Middle frontal gyrus (tissue), 1 donor: Measurements from ENCODE around the gene CD109.
"Not testable (repeated sequence)": the region's sequence is repeated elsewhere in the genome, so short reads cannot be mapped to it uniquely, and the experiment has no call there.

ENCODE experiments used
- DNase-seq: peaks from one replicate; pipeline ENCODE4 v3.0.0-alpha.2; 2015; ENCODE audit warnings: low spot score; ENCODE audit errors: extremely low spot score

CD109 gene

DNA sequence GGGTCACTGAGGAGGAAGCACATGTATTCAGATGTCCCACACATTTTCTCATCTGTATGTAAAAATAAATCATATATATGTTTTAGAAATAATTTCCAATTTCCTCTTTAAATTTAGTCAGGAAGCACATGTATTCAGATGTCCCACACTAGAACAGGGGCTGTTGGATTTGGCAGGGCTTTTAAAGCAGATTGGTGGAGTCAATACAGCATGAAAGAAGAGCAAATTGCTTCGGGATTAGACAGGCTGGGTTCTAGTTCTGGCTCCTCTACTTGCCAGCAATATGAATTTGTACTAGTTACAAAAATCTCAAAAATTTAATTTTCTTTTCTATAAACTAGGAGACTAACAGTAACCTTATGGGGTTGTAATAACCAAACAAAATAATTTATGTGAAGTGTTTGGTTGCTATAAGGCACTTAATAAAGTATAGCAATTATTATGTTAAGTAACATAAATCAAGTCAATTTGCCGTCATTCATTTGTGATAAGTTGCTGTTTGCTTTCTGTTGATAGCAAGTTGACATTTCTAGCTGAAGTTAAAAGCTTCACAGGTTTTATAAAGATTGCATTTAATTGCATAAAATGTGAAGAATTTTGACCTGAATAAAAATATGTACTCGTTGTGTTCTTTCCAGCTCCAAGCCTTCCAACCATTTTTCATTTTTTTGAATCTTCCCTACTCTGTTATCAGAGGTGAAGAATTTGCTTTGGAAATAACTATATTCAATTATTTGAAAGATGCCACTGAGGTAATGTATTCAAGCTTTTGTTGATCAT is 88.9 kb downstream of the CD109 start:
- DNase-seq: no peak

DNA sequence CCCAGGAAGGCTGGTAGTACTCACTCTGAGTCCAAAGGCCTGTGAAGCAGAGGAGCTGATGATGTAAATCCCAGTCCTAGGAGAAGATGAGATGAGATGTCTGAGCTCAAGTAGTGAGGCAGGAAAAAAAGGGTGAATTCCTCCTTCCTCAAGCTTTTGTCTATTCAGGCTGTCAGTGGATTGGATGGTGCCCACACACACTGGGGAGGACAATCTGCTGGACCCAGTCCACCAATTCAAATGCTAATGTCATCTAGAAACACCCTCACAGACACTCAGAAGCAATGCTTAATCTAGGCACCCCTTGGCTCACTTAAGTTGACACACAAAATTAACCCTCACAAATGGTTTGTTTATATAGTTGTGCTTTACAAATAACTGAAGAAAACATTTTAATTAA is 94.6 kb downstream of the CD109 start:
- no peak for DNase-seq

DNA sequence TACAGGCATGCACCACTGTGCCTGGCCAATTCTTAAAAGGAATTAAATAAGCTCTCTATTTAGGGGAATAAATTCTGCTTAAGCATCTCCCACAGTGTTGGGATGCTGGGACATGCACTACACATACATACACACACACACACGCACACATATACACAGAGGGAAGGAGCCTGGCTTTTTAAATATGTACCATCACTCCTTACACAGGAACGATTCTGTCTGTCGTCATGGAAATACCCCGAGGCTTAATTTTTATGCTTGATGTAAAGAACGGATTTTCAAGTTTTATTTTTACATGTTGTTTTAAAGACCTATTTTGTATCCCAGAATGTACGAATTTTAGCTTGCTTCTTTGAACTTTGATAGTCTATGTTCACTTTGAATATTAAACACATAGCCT is 95.3 kb downstream of the CD109 start:
- no peak for DNase-seq

DNA sequence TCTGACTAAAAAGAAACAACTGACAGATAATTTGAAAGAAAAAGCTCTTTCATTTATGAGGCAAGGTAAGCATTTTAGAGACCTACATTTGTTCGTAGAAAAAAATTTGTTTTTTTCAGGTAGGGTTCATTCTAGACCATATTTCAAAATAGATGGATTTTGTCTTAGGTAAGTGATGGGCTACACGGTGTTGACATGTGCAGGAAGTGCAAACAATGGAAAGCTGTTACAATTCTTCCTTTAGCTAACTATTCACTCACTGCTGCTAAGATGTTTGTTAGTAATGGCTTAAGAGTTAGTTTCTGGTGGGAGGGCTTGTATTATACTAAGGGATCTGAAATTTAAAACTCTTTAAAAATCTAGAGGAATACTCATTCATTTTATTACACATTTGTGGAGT is 96.7 kb downstream of the CD109 start:
- no peak for DNase-seq

- no peak for DNase-seq
Measured at GRCh38 chr6:73796881-73797280, 100.9 kb downstream of the CD109 start.

- DNase-seq: no peak
Measured at GRCh38 chr6:73797861-73798260, 101.9 kb downstream of the CD109 start.

DNA sequence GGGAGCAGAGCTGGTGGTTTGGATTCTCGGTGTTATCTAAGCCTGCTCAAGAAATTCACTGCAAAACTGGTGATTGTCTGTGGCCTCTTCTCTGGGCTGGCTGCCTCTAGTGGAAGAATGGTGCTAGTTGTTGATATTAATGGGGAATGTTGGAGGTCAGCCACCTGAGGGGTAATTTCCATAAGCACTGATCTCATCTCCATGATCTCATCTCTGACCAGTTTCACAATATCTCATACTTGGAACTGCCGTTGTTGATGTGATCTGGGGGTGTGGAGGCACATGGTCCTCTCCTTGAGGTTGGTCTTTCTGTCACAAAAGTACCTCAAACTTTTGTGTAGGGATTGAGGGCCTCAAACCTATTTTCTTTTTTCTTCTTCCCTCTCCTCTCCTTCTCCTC is 102.6 kb downstream of the CD109 start:
- no peak for DNase-seq

DNA sequence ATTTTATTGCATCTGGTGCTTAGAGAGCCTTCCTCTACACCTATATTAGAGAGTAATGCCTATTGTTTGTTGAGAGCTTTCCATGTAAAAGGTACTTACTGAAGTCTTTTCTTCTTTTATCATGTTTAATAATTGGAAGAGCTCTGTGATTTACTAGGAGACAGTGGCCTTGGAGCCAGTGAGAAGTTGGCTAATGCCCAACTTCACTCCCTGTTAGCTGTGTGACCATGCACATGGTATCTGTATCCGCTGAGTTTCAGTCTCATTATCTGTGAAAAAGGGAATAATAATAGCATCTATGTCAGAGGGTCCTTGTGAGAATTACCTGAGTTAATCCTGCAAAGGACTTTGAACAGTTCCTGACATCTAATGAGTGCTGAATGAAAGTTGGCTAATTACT is 105.0 kb downstream of the CD109 start:
- DNase-seq: no peak

GRCh38 chr6:73801652-73802268 is 105.8 kb downstream of the CD109 start:
- DNase-seq: no peak

DNA sequence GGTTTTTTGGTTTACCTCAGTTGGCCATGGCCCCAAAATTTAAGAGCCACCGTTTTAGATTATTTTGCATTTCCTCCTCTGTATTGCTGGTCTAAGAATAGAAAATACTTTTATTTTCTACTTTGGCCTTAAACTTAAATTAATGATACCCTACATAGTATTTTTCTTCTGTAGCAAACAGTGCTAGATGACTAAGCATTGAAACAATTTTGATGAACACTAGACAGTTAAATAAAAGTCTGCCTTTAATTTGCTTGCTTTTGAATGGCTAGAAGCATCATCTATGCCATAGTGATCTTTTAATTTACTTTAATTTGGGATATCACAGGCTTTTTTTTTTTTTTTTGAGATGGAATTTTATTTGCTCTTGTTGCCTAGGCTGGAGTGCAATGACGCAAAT is 106.4 kb downstream of the CD109 start:
- no peak for DNase-seq

DNA sequence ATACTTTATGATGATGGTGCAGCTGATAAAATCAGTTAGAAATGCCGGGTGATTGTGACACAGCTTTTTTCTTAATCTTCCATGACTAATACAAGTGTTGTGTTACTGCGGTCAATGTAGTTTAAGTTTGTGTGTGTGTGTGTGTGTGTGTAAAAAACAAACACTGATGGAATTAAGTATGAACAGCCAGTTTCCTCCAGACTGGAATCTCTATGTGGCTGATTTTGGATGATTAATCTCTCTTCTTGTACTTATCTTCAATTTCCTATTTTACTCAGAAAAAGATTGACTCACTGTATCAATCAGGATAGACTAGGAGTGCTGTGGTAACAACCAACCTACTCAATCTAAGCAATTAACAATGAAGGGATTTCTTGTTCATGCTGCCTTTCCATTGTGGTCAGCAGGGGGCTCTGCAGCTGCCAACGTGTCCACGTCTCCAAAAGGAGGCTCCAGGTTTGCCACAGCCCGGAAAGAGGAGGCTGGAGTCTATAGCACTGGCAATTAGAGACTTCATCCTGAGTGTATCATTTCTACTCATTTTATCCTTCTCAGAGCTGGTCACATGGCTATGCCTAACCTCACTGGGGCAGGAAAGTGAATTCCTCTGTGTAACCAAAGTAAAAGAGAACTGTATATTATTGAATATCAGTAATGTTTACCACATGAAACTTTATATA is 107.7 kb downstream of the CD109 start:
- no peak for DNase-seq

DNA sequence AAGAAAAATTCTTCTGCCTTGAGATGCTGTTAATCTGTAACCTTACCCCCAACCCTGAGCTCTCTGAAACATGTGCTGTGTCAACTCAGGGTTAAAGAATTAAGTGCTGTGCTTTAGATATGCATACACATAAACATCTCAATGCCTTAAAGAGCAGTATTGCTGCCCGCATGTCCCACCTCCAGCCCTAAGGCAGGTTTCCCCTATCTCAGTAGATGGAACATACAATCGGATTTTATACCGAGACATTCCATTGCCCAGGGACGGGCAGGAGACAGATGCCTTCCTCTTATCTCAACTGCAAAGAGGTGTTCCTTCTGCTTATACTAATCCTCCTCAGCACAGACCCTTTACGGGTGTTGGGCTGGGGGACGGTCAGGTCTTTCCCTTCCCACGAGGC is 109.2 kb downstream of the CD109 start:
- not testable (repeated sequence) for DNase-seq

- not testable (repeated sequence) for DNase-seq
Measured at GRCh38 chr6:73805982-73806381, 110.0 kb downstream of the CD109 start.

DNA sequence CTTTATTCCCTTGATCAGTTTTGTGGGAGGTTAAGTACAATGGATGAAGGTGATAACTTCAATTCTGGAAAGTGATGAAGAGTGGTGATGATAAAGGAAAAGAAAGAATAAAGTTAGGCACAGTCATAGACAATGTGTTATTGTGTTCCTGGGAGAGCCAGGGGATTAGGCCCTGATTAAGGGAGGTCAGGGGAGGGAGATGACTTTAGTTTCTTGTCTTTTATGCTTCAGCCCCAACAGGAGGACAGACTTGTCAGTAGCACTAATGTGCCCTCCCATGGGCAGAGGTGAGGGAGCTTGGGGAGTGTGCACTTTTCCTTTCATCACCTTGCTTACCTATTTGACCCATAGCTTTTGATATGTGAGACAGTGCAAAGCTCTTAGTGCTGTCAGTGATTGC is 115.7 kb downstream of the CD109 start:
- no peak for DNase-seq

DNA sequence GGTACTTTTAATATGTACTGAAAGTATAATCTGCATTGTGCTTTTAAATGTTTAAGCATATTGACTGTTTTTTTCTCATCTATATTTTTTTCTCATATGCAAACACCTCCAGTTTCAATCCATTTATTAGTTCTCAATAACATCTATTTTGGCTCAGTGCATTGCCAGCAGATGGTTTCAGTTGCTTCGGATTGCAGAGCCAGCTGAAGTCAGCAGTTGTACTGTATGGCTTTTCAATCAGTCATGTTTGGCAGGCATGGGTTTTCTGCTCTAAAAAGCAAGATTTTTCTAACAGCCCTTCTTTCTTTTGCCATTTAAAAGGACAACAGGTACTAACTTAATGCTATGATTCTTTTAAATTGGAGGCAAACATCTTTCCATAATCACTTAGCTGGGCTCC is 121.2 kb downstream of the CD109 start:
- no peak for DNase-seq

GRCh38 chr6:73823046-73823735 is 127.2 kb downstream of the CD109 start:
- no peak for DNase-seq

DNA sequence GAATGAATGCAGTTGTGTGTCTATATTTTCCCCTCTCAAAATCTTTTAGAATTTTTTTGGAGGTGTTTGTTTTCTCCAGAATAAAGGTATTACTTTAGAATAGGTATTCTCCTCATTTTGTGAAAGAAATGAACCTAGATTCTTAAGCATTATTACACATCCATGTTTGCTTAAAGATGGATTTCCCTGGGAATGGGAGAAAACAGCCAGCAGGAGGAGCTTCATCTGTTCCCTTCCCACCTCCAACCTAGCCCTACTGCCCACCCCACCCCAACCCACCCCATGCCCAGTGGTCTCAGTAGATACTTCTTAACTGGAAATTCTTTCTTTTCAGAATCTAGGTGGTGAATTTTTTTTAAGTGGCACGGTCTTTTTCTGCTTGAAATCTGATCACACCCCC is 127.8 kb downstream of the CD109 start:
- DNase-seq: no peak

- no peak for DNase-seq
Measured at GRCh38 chr6:73826571-73826970, 130.6 kb downstream of the CD109 start.

DNA sequence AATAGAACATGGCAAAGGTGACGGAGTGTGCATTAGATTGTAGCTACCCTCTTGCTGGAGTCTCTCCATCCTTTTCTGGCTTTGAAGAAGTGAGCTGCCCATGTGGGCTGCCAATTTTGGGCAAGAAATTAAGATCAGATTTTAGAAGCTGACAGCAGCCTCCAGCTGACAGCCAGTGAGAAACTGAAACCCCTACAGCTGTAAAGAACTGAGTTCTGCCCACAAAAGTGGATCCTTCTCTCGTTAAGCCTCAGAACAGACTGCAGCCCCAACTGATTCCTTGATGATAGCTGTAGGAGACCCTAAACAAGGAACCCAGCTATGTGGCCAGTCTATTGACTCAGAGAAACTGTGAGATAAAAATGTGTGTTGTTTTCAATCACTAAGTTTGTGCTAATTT is 134.1 kb downstream of the CD109 start:
- DNase-seq: no peak

- no peak for DNase-seq
Measured at GRCh38 chr6:73832313-73832712, 136.3 kb downstream of the CD109 start.

DNA sequence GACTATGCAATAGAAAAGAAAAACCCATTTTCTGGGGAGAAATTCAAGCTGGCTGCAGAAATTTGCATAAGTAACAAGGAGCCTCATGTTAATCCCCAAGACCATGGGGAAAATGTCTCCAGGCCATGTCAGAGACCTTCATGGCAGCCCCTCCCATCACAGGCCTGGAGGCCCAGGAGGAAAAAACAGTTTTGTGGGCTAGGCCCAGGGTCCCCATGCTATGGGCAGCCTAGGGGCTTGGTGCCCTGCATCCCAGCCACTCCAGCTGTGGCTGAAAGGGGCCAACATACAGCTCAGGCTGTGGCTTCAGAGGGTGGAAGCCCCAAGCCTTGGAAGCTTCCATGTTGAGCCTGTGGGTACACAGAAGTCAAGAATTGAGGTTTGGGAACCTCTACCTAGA is 148.7 kb downstream of the CD109 start:
- not testable (repeated sequence) for DNase-seq

DNA sequence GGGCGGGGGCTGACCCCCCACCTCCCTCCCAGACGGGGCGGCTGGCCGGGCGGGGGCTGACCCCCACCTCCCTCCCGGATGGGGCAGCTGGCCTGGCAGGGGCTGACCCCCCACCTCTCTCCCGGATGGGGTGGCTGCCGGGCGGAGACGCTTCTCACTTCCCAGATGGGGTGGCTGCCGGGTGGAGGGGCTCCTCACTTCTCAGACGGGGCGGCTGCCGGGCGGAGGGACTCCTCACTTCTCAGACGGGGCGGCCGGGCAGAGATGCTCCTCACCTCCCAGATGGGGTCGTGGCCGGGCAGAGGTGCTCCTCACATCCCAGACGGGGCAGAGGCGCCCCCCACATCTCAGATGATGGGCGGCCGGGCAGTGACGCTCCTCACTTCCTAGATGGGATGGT is 155.0 kb downstream of the CD109 start:
- DNase-seq: not testable (repeated sequence)
